Germinal center (tissue), 1 donor: ENCODE measurements around the gene ACAA2.
A peak's percentile ranks its signal among the peaks of the same experiment; 100 is the strongest.

Experiments
- DNase-seq: peaks from one replicate; pipeline ENCODE4 v3.0.0; 2012; ENCODE audit warnings: mixed read lengths, low spot score

ACAA2 gene

DNA sequence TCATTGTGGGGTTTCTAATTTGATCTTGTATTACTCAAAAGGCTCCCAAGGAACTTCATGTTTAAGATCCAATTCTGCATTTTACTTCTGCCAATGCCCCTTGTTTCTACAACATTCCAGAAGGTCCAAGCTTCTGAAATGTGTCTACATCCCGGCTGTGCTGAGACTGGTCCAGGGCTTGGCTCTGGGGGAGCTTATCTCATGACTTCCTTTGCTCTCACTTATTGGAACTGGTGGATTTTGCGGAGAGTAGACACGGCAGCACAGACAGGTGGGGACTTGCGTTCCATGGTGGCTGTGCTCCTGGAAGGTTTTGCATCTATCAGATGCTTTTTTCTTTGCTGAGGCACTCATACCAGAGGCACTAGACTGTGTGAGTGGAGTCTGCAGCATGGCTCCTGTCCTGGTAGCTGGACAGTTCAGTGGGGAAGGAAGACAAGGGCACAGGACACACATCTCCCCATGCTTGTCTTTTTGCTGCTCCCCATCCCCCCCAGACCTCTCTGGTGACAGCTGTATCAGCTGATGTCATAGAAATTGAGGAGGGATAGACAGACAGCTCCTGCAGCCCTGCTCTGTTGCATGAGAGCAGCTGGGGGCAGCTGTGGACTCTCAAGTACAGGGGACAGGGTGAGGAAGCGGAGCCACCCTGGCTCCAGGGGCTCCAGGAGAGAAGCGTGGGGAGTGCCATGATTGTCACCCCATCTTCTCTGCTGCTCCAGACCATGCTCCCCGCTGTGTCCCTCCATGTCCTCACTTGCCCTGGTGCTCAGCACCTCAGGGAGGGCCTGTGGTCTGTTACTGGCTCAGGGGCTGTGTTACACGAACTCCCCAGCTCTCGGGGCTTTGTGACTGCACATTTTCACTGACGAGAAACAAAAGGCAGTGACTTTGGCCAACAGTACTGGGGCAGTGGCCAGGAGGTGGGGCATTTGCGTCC is 46.0 kb downstream of the ACAA2 start:
- DNase-seq: no peak

DNA sequence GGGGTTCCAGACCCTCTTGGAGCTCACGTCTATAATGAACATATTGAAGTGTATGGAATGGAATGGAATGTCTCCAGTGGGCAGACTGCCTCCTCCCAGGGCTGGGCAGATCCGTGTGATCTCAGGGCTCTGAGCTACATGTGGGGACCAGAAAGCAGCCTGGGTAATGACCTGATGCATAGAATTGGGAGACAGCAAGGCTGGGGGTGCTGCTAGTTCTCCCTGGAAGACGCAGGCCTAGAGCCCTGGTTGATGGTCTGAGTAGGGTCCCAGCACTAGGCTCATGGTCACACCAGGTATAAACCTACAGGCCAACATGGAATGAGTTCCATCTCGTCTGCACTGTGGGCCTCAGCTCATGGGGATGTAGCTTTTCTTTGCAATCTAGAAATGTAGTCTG is 46.7 kb downstream of the ACAA2 start:
- DNase-seq: no peak

DNA sequence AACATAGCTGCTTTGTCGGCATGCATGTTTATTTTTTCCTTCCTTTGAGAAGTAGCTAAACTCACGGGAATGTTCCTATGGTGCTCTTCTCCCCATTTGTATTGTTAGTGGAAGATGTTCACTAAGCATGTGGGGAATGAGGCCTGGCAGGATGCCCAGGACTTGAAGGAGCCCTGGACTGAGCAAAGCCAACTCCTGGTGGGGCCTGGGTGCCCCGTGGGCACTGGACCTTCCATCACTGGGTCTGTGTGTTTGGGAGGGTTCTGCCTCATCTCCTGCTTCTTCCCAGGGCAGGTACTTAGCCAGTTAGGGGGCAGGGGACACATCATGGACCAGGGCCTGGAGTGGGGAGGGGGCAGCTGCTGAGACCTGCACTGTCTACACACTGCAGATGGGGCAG is 49.3 kb downstream of the ACAA2 start:
- DNase-seq: no peak

DNA sequence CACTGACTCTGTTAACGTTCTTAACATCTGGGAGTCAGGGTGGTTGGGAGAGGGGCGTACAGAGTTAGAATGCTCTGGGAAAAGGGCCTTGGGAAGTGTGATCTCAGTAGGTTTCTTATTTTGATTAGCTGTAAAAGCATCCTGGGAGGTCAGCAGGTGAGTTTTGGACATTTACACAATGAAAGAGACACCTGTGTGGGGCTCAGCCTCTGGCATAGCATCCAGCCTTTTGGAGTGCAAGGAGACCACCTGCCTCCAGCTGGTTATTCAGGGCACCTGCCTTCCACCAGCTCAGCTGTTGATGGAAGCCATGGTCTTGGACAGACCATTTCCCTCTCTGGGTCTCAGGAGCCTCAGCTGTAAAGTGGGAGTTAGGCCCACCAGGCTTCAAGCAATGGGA is 49.7 kb downstream of the ACAA2 start:
- no peak for DNase-seq

DNA sequence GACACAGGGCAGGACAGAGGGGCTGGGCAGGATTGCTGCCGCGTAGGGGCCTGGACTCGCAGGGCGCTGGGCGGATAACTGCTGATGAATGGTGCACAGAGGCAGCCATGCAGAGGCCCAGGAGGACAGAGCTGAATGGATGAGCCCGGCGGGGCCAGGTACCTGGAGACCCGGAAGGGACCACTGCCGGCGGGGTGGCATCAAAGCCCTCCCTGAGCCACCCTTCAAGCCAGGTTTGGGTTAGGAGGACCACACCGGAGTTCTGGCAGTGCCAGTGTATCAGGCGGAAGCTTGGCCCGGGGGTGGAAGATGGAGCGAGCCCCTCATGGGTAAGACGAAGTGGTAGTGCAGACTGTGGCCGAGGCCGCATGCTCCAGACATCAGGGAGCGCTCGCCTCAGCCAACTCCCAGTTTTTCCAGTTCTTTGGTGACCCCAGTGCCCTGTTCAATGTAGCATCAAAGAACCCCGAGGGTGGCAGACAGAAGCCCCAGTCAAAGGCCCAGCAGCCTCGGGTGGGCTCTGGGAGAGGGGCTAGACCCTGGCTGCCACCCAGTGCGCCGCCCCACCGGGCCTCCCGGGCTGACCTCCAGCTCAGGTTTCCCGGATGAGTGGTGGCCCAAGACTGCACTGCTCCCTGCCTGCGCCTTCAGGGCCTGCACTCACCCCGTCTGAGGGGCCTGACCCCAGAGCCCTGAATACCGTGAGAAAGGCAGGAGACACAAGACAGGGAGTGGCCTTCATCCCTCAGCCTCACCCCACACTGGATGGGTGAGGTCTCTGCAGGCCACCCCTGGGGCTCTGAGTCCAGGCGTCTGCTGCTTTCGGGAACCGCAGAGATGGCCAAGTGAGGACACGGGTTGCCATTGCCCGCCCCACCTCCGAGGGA is 50.9 kb downstream of the ACAA2 start:
- no peak for DNase-seq

DNA sequence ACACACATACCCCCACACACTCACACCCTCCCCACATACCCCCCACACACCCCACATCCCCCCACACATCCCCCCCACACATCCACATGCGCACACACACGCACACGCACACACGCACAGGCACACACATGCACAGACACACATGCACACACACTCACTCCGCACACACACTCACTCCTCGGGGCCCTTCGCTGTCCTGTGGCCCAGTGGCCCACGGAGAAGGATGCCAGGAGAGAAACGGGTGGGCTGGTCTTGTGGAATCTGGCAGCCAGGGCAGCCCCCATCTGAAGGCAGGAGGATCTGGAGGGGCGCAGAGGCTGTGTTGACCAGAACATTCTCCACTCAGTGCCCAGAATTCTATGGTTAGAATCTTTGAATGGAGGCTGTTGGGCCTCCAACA is 51.6 kb downstream of the ACAA2 start:
- no peak for DNase-seq

DNA sequence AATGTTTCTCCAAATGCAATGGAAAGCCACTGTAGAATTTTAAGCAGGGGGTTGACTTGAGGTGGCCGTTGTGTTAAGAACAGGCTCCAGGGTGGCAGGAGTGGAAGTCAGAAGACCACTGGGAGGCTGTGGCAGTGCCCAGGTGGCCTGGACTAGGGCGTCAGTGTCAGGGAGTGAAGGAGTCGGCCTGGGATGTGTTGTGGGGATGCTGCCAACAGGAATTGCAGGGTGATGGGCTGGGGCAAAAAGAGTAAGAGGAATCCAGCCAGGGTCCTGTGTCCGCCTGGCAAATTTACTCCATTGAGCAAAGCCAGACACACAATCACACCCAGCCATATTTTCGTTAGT is 55.1 kb downstream of the ACAA2 start:
- no peak for DNase-seq

DNA sequence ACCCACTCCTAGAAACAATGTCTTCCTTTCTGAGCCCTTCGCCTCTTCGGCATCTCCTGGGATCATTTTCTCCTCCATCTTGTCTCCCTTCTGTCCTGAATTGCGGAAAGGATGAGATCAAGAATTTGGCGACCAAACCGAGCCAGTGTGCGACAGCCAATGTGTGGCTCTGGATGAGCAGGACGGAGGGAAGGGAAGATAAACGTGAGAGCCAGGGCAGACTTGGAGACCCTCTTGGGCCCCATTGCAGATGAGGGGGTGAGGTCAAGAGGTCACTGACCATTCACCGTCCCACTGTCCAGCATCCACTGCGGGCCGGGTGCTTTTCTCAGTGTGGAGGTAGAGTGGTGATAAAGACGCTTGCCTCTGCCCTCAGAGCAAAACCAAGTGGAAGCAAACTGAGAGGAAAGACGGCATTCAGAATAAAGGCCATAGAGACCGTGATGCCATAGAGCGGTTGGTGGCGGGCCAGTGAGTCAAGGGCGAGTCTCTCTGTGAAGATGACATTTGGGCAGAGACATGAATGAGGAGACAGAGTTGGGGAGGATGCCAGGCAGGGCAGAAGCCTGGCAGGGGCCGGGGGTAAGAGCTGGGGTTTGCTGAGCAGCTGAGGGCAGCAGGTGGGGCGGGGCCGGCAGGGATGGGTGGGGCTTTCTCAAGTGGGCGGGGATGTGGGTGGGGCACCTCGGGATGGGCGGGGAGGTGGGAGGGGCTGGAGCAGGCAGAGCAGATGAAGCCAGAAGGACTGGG is 55.6 kb downstream of the ACAA2 start:
- DNase-seq: peak; percentile 39

DNA sequence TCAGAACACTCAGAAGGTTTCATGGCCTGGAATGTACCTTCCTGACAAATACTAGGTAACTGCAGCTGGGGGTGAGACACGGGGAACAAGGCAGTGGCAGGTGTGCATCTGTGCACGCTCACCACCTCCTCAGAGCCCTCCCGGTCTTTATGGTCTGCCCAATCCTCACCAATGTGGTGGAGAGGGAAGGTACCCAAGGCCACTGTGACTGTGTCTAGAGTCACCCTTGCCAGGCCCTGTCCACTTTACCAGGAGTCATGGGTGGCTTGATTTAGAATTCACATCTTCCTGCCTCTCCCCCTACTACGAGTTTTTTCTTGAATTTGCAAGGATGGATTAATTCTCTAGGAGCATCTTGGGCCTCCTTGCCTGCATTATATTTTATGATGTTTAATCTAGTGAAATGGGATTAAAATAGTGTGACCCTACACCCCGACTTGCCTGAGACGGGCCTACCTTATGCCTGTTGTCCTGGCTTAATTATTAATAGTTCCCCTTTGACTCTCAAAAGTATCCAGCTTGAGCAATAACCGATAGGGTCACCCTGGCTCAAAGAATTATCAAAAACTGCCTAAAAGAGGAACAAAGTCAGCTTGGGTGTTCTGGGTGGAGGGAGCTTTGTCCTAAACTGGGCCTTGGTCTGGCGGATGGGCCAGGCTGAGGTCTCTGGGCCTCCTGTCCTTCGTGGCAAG is 56.5 kb downstream of the ACAA2 start:
- DNase-seq: no peak

DNA sequence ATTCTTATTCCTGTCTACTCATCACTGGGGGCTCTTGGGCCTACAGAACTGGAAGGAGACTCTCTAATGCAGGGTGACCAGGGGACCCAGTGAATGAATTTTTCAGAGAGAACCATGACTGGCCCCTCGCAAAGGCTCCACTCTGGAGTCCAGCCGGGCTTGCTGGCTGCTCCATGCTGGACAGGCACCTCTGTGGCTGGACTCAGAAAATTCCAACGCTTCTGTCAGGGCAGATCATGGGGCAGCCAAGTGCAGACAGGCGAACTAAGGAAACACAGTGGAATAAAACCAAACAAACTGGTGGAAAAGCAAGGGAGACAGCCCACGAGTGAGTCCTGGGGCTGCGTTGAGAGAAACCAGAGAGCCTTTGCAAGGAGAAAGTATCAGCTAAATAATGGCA is 57.2 kb downstream of the ACAA2 start:
- no peak for DNase-seq

DNA sequence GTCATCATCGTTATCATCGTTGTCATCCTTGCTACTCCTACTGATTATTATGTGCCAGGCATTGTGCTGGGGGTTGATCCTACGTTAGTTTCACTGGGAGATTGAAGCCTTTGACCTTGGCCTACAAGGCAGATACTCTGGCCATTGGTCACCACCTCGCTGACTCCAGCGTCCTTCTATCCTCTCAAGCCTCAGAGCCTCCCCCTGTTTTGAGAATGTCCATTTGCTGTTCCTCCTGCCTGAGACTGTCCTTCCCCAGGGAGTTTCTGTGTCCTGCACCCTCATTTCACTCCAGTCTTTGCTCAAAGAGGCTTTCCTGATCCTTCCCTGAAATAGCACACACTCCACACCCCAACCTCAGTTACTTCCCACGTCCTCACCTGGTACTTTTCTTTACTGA is 57.8 kb downstream of the ACAA2 start:
- no peak for DNase-seq

DNA sequence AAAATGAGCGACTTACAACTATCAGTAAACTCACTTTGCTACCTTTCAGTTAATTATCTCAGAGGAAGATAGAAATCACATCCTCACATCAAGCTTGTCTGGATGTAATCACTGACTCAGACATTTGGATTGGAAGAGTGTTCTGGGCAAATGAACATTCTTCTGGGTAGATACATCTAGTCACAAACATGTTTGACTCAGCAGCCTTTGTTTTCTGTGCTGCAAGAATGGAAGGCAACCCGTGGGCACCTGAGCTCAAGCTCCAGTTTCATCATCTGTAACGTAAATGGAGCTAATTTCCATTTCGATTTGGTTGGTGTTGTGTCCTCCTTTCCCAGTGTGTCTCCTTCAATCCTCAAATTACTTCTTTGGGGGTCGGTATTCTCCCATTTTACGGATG is 58.5 kb downstream of the ACAA2 start:
- no peak for DNase-seq

DNA sequence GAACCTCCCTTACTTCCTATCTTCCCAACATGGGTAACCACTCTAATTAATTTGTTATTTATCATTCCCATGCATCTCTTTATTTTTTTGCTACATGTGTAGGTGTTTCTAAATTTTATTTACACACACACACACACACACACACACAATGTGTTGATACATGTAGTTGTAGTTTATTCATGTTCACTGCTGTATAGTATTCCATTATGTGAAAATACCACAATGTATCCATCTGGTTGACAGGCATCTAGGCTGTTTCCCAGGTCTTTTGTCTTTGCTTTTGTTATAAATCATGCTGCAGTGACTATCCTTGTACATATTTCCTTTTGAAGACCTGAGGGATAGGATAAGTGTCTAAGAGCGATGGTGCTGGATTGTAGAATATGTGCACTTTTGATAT is 59.7 kb downstream of the ACAA2 start:
- no peak for DNase-seq

DNA sequence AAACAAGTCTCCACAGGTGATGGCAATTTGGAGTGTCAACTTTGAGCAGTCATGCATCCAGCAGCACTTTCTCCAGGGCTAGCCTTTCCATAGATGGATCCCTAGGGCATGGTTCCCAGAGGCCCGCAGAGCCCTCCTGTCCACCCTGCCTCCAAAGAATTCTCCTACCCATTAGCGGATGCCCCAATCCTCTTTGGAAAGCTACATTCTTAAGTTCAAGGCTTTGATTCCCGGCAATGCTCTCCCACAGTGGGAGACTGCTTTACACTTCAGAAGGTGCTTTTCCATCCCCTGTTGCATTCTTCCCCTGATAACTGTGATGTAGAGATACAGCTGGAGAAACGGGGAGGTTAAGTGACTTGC is 61.3 kb downstream of the ACAA2 start:
- no peak for DNase-seq

DNA sequence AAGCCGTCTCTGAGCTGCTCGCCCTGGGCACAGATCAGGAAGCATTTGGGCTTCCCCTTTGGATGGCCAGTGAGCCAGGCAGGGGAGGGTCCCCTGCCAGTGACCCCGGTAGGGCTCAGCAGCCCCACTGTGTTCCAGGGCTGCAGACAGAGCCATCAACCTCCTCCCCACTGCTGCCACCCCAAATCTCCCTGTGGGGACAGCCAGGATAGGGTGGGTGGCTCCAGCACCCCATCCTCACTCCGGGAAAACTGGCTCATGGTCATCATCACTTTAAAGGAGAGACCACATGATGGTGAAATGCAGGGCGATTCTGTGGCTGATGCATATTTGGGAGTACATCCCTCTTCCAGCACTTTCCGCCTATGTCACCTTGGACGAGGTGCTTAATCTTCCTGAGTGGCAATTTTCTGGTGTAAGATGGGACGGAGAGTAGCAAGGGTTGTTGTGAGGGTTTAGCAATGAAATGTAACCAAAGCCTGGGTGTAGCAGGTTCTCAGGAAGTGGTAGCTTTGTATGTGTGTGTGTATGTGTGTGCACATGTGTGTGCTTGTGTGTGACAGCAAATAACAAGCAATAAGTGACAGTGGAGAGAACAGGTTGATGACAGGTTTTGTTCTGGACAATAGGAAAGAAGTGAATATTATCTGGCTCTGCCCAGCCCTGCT is 61.8 kb downstream of the ACAA2 start:
- DNase-seq: no peak

DNA sequence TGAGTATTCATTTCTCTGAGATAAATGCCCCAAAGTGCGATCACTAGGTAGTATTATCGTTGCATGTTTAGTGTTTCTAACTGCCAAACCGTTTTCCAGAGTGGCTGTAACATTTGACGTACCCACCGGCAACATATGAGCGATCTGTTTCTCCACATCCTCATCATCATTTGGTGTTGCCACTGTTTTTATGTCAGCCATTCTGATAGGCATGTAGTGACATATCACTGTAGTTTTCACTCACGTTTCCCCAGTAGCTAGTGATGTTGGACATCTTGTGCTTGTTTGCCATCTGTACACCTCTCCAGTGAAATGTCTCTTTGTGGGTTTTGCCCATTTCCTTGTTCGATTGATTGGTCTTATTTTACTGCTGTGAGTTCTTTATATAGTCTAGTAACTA is 63.8 kb downstream of the ACAA2 start:
- DNase-seq: no peak

DNA sequence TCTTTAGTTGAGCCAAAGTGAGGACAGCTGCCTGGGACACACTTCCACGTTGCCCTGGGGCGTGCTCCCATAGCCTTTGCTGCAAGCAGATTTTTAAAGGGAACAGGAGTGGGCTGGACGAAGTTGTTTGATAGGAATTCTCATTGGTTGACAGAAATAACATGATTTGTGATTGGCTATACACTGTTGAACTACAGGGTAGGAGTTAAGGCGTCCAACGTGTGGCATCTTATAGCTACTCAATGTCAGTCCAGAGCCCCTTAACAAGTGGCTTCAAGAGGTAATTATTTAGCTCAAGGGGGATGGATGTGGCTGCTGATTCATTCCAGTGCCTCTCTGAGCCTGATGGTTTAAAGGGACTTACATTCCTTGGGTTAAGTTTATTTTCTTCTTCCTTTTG is 65.5 kb downstream of the ACAA2 start:
- DNase-seq: no peak

DNA sequence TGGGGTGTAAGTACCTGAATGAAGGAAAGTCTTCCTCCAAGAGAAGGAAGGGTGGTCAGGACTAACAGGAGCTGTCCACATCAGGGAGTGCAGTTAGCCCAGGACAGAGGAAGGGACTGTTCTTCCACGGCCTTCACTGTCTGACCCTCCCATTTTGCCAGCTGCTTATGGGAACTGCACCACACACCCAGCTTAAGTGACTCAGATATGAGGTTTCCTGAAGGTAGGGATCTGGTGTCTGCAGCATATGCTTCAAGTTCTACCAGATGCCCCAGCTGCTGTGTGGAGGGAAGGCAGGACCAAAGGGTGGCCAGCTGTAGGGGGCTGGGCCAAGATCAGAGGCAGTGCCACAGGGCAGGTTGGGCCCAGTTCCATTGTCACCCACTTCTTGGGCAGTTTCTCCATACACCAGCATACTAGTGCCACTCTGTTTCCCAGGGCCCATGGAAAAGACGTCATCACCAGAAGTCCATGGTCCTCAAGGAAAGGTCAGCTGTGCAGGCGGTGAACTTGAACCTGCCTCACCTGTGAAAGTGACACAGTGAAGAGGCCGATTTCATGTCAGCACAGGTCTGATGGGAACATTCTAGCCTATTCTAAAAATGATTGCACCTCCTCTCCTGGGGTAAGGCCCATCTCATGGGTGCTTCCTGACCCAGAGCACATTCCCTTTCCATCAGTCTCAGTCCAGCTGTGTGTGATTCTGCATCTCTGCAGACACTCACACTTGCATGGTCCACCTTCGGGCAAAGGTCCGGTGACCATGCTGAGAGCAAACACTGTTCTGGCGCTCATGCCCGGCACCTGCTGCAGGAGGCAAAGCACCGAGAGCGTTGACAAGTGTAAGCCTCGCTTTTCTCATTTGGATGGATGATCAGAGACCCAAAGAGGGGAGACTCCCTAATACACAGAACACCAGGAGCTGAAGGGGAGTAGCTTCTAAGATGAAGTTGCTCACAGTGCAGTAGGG is 68.0 kb downstream of the ACAA2 start:
- DNase-seq: no peak

DNA sequence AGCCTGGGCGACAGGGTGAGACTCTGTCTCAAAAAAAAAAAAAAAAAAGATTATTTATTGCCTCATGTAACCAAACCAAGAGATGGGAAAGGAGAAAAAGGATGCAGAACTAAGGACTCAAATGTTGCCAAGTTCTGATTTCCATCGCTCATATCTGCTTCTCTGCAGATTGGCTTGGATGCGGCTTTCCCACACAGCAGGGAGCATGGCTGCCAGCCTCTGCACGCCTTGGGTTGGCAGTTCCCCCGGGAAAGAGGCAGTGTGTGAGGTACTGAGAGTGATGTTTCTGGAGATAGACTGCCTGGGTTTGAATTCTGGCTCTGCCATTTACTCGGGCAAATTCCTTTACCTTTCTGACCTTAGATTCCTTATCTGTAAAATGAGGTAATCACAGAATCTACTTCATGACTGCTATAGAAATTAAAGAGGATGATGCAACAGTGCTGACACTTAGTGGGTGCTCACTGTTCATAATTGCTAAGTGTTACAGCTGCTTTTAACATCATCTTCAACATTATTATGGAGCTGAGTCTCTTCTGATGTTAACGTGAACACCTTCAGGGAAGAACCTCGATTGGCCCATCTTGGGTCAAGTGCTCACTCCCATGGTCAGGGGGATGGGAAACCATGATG is 68.8 kb downstream of the ACAA2 start:
- DNase-seq: no peak

DNA sequence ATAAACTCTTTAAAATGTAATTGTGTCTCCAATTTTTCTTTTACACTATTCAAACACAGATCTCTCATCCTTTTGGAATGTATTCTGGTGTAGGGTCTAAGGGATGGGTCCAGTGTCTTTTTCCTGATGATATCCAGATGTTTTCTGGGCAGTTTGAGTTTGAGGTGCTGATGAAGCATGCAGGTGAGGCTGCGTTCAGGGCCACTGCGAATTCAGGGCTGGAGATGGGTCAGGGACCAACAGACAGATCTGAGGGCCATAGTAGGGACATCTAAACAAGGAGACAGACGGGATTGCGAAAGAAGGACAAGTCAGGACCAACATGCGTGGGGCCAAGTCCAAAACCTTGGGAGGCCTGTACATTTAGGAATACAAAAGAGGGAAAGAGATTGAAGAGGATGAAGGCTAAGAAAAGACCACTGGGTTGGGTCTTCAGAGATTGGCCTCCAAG is 70.2 kb downstream of the ACAA2 start:
- no peak for DNase-seq
